Hepatocyte (in vitro differentiated cells): Measurements from ENCODE around the gene APOL4.

Source experiments
- EZH2 ChIP-seq: fragments of 200-600 bp; sonication (generic); IDR thresholded peaks from 2 replicates; pipeline ENCODE4 v1.6.1; 2016; ENCODE audit warnings: antibody characterized with exemption, mild to moderate bottlenecking, borderline replicate concordance
- TF ChIP-seq, protein P1 (sequence below): fragments of 200-600 bp; sonication (generic); IDR thresholded peaks from 2 replicates; pipeline ENCODE4 v1.5.1; 2016; ENCODE audit warnings: antibody characterized with exemption, mild to moderate bottlenecking; ENCODE audit not compliant: poor library complexity

GRCh38 chr22:36226189-36226588 is 24.6 kb upstream of the APOL4 start:
- TF ChIP-seq, protein P1, sequence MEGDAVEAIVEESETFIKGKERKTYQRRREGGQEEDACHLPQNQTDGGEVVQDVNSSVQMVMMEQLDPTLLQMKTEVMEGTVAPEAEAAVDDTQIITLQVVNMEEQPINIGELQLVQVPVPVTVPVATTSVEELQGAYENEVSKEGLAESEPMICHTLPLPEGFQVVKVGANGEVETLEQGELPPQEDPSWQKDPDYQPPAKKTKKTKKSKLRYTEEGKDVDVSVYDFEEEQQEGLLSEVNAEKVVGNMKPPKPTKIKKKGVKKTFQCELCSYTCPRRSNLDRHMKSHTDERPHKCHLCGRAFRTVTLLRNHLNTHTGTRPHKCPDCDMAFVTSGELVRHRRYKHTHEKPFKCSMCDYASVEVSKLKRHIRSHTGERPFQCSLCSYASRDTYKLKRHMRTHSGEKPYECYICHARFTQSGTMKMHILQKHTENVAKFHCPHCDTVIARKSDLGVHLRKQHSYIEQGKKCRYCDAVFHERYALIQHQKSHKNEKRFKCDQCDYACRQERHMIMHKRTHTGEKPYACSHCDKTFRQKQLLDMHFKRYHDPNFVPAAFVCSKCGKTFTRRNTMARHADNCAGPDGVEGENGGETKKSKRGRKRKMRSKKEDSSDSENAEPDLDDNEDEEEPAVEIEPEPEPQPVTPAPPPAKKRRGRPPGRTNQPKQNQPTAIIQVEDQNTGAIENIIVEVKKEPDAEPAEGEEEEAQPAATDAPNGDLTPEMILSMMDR, result no peak
- TF ChIP-seq EZH2, result no peak
